H1 (cell line): ENCODE measurements around the gene IFNA13. TPM values are rescaled to one million over a fixed set of nuclear protein-coding genes. Genes with fewer than 3 reads are reported as not detected.

Experiments
- KDM4A ChIP-seq: IDR thresholded peaks from one replicate; pipeline ENCODE4 v1.7.1; 2012; ENCODE audit warnings: low read depth, mild to moderate bottlenecking, moderate library complexity, low read length, inconsistent platforms; ENCODE audit not compliant: severe bottlenecking
- polyA plus RNA-seq, 7 experiments: library from polyadenylated mRNA; depleted of rRNA in 3 of 7; stranded (reverse) in 5 of 7; unstranded in 2 of 7; fragments of >200 nt in 5 of 7; fragments of 200-250 nt in 2 of 7; gene quantifications; 1 replicate in 5 of 7; 2 replicates in 1 of 7; 4 replicates in 1 of 7; pipeline versions ENCODE4 v1.2.1 to v1.2.3, GENCODE V29; 2011 to 2013; ENCODE audit warnings: missing spikeins in 2 of 7, mixed read lengths in 2 of 7
- total RNA-seq: library from RNA; stranded (reverse); fragmentation: NEBNext Ultra II Directional; extraction: Animal tissue kit (Norgen Biotek cat#: 25700); gene quantifications from 2 replicates; pipeline ENCODE4 v1.2.1, GENCODE V29; 2021
- TF ChIP-seq, protein P1 (sequence below): fragments of 300-600 bp; sonication (generic); IDR thresholded peaks from 2 replicates; pipeline ENCODE4 v1.7.1; 2012; ENCODE audit warnings: low read length, moderate library complexity, mild to moderate bottlenecking, inconsistent platforms; ENCODE audit not compliant: insufficient replicate concordance

IFNA13 gene
- total and polyA plus RNA-seq, 2 of the 8 experiments (the other 6 are each of a cell fraction or from before 2014, with no cell fraction given): not detected

DNA sequence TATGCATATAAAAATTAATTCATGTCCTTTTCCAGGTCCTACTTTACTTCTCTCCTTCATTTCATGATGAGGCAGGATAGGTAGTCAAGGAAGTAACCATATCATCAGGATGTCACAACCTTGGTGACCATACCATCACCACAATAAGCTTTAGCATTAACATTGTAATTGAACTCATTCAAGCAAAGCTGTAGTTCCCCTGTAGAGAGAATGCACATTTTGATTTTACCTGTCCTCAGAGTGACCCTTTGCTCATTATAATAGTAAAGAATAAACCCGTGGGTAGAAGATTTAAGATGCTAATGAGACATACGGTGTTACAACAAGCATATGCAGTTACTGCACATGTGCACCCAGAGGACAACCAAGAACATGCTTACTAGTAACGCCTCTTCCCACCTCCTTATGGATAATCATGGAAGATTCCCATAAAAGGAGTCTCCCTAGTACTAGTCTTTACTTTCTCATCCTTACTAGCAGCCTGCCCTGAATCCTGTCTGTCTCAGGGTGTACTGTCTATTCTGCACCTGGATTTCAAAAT lies 19.4 kb downstream of the IFNA13 start (continued):
- TF ChIP-seq, protein P1, sequence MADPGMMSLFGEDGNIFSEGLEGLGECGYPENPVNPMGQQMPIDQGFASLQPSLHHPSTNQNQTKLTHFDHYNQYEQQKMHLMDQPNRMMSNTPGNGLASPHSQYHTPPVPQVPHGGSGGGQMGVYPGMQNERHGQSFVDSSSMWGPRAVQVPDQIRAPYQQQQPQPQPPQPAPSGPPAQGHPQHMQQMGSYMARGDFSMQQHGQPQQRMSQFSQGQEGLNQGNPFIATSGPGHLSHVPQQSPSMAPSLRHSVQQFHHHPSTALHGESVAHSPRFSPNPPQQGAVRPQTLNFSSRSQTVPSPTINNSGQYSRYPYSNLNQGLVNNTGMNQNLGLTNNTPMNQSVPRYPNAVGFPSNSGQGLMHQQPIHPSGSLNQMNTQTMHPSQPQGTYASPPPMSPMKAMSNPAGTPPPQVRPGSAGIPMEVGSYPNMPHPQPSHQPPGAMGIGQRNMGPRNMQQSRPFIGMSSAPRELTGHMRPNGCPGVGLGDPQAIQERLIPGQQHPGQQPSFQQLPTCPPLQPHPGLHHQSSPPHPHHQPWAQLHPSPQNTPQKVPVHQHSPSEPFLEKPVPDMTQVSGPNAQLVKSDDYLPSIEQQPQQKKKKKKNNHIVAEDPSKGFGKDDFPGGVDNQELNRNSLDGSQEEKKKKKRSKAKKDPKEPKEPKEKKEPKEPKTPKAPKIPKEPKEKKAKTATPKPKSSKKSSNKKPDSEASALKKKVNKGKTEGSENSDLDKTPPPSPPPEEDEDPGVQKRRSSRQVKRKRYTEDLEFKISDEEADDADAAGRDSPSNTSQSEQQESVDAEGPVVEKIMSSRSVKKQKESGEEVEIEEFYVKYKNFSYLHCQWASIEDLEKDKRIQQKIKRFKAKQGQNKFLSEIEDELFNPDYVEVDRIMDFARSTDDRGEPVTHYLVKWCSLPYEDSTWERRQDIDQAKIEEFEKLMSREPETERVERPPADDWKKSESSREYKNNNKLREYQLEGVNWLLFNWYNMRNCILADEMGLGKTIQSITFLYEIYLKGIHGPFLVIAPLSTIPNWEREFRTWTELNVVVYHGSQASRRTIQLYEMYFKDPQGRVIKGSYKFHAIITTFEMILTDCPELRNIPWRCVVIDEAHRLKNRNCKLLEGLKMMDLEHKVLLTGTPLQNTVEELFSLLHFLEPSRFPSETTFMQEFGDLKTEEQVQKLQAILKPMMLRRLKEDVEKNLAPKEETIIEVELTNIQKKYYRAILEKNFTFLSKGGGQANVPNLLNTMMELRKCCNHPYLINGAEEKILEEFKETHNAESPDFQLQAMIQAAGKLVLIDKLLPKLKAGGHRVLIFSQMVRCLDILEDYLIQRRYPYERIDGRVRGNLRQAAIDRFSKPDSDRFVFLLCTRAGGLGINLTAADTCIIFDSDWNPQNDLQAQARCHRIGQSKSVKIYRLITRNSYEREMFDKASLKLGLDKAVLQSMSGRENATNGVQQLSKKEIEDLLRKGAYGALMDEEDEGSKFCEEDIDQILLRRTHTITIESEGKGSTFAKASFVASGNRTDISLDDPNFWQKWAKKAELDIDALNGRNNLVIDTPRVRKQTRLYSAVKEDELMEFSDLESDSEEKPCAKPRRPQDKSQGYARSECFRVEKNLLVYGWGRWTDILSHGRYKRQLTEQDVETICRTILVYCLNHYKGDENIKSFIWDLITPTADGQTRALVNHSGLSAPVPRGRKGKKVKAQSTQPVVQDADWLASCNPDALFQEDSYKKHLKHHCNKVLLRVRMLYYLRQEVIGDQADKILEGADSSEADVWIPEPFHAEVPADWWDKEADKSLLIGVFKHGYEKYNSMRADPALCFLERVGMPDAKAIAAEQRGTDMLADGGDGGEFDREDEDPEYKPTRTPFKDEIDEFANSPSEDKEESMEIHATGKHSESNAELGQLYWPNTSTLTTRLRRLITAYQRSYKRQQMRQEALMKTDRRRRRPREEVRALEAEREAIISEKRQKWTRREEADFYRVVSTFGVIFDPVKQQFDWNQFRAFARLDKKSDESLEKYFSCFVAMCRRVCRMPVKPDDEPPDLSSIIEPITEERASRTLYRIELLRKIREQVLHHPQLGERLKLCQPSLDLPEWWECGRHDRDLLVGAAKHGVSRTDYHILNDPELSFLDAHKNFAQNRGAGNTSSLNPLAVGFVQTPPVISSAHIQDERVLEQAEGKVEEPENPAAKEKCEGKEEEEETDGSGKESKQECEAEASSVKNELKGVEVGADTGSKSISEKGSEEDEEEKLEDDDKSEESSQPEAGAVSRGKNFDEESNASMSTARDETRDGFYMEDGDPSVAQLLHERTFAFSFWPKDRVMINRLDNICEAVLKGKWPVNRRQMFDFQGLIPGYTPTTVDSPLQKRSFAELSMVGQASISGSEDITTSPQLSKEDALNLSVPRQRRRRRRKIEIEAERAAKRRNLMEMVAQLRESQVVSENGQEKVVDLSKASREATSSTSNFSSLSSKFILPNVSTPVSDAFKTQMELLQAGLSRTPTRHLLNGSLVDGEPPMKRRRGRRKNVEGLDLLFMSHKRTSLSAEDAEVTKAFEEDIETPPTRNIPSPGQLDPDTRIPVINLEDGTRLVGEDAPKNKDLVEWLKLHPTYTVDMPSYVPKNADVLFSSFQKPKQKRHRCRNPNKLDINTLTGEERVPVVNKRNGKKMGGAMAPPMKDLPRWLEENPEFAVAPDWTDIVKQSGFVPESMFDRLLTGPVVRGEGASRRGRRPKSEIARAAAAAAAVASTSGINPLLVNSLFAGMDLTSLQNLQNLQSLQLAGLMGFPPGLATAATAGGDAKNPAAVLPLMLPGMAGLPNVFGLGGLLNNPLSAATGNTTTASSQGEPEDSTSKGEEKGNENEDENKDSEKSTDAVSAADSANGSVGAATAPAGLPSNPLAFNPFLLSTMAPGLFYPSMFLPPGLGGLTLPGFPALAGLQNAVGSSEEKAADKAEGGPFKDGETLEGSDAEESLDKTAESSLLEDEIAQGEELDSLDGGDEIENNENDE: no peak
- no peak for TF ChIP-seq KDM4A
